Peyer's patch (tissue), 4 donors: ENCODE results near the gene CLCN2.

Experiments used
- CTCF ChIP-seq, 6 experiments: fragments of 450-650 bp in 4 of 6; fragments of 200-600 bp in 2 of 6; sonication (generic) in 1 of 6; IDR thresholded peaks; one replicate each; pipeline ENCODE4 v1.5.1; 2017 to 2019; ENCODE audit warnings: antibody characterized with exemption in 6 of 6, mild to moderate bottlenecking in 3 of 6, moderate library complexity in 1 of 6
- POLR2A ChIP-seq, 2 donors: fragments of 450-650 bp; IDR thresholded peaks; one replicate each; pipeline ENCODE4 v1.5.1; 2017; ENCODE audit warnings: antibody characterized with exemption in 2 of 2, mild to moderate bottlenecking in 2 of 2, moderate library complexity in 2 of 2

GRCh38 chr3:184333700-184334099 is 27.7 kb downstream of the CLCN2 start:
- TF ChIP-seq POLR2A (IDR thresholded peaks at IDR 0.05) (no peak), CTCF (IDR thresholded peaks at IDR 0.05) (no peak)
